K562 (cell line): ENCODE data around the gene SFI1. TPM values are rescaled to one million over a fixed set of nuclear protein-coding genes. Genes with fewer than 3 reads are reported as not detected.

Experiments
- BHLHE40 ChIP-seq: IDR thresholded peaks from 2 replicates; pipeline ENCODE4 v1.6.1; 2011; ENCODE audit warnings: low read length, improper control_type of control experiment
- HNRNPLL ChIP-seq: fragments of 200-400 bp; formaldehyde crosslinking; IDR thresholded peaks from 2 replicates; pipeline ENCODE4 v1.6.1; 2017; ENCODE audit warnings: low read length, low read depth, mild to moderate bottlenecking; ENCODE audit not compliant: poor library complexity, severe bottlenecking
- KLF16 ChIP-seq: IDR thresholded peaks from 2 replicates; pipeline ENCODE4 v1.6.1; 2016; ENCODE audit warnings: antibody characterized with exemption
- PPARD ChIP-seq: fragments of 250-450 bp; sonication (Bioruptor Pico); IDR thresholded peaks from 2 replicates; pipeline ENCODE4 v1.8.0; 2022; ENCODE audit warnings: inconsistent platforms, mild to moderate bottlenecking, moderate library complexity
- RCOR1 ChIP-seq, 2 experiments: IDR thresholded peaks; 2 replicates each; pipeline ENCODE4 v1.6.1; 2012; ENCODE audit warnings: low read depth in 2 of 2, low read length in 2 of 2, borderline replicate concordance in 1 of 2, improper control_type of control experiment in 1 of 2
- RREB1 ChIP-seq: fragments of 250-450 bp; sonication (Bioruptor Pico); IDR thresholded peaks from 2 replicates; pipeline ENCODE4 v1.4.0; 2020
- SFPQ ChIP-seq: fragments of 200-400 bp; formaldehyde crosslinking; IDR thresholded peaks from 2 replicates; pipeline ENCODE4 v1.6.1; 2017; ENCODE audit warnings: mild to moderate bottlenecking, low read depth, low read length, moderate library complexity
- SRSF1 ChIP-seq: fragments of 200-400 bp; formaldehyde crosslinking; IDR thresholded peaks from 2 replicates; pipeline ENCODE4 v1.6.1; 2017; ENCODE audit warnings: mild to moderate bottlenecking, low read depth, low read length, moderate library complexity
- TARDBP ChIP-seq: fragments of 450-650 bp; IDR thresholded peaks from 2 replicates; pipeline ENCODE4 v1.6.1; 2016
- USF1 ChIP-seq: sonication (generic); formaldehyde crosslinking; IDR thresholded peaks from 2 replicates; pipeline ENCODE4 v1.9.0; 2022; ENCODE audit warnings: mild to moderate bottlenecking, missing genetic modification reagents
- ZKSCAN8 ChIP-seq: fragments of 200-800 bp; sonication (Bioruptor generic); IDR thresholded peaks from 2 replicates; pipeline ENCODE4 v1.6.1; 2016; ENCODE audit warnings: missing genetic modification characterization, missing compliant biosample characterization
- ZMIZ1 ChIP-seq, 2 experiments: fragments of 150-350 bp in 1 of 2; IDR thresholded peaks; 2 replicates each; pipeline ENCODE4 v1.6.1; 2012 to 2016; ENCODE audit warnings: low read depth in 2 of 2, low read length in 2 of 2, mild to moderate bottlenecking in 1 of 2, moderate library complexity in 1 of 2
- ZNF316 ChIP-seq: fragments of 450-650 bp; IDR thresholded peaks from 2 replicates; pipeline ENCODE4 v1.6.1; 2016
- ZNF668 ChIP-seq: fragments of 250-450 bp; sonication (Bioruptor Pico); IDR thresholded peaks from 2 replicates; pipeline ENCODE4 v1.8.0; 2022; ENCODE audit warnings: mild to moderate bottlenecking, inconsistent platforms
- polyA plus RNA-seq, 8 experiments: library from polyadenylated mRNA; depleted of rRNA in 4 of 8; stranded (reverse) in 5 of 8; unstranded in 3 of 8; fragments of >200 nt; fragmentation: Nextera tagmentation in 2 of 8; fragmentation: Illumina TruSeq in 1 of 8; extraction: Ambion mirVana in 2 of 8; extraction: Trizol in 1 of 8; gene quantifications; 2 replicates each; pipeline versions ENCODE4 v1.2.1 to v1.2.3, GENCODE V29; 2011 to 2014; ENCODE audit warnings: inconsistent platforms in 1 of 8, missing spikeins in 1 of 8
- total RNA-seq, 7 experiments: library from RNA; depleted of rRNA in 6 of 7; stranded (reverse); fragments of >200 nt in 6 of 7; fragmentation: Illumina TruSeq in 2 of 7; extraction: Trizol in 2 of 7; gene quantifications; 2 replicates each; pipeline versions ENCODE4 v1.2.1 to v1.2.3, GENCODE V29; 2011 to 2021; ENCODE audit warnings: low replicate concordance in 1 of 7

SFI1 gene
- total and polyA plus RNA-seq, 9 of the 15 experiments (the other 6 are each of a cell fraction or from before 2014, with no cell fraction given), result 3.0 to 25.6 (median 14.1) TPM

GRCh38 chr22:31561238-31561887, 65.0 kb downstream of the SFI1 start (continued):
- peak in 1 of 2 experiments; percentile 62; a peak in 1 of 4 replicates for TF ChIP-seq RCOR1 (IDR thresholded peaks at IDR 0.05; ENCODE audit: borderline replicate concordance in 1 of 2, low read depth in 2 of 2, low read length in 2 of 2)
- no peak for TF ChIP-seq BHLHE40
- no peak for TF ChIP-seq RREB1
- no peak for TF ChIP-seq ZKSCAN8
- TF ChIP-seq TARDBP, result no peak
- no peak for TF ChIP-seq ZNF316
- no peak for TF ChIP-seq ZNF668
- TF ChIP-seq KLF16, result 0 out of 2 replicates have a peak, but pooled peaks have one; percentile 24
- no peak for TF ChIP-seq HNRNPLL
- TF ChIP-seq PPARD (CRISPR knock-in tag), result no peak
- TF ChIP-seq ZMIZ1 (IDR thresholded peaks at IDR 0.05; ENCODE audit: low read depth in 2 of 2, low read length in 2 of 2), result no peak
- no peak for TF ChIP-seq SRSF1
- no peak for TF ChIP-seq SFPQ
- TF ChIP-seq USF1, result no peak
